HG03159 (cell line): ENCODE results near the gene C6orf58.

Source experiments
- ATAC-seq: cut with Tn5 transposase; IDR thresholded peaks from one replicate; pipeline ENCODE4 v1.9.1; 2021; ENCODE audit warnings: mild to moderate bottlenecking, moderate library complexity; ENCODE audit not compliant: unreplicated experiment

The C6orf58 gene

GRCh38 chr6:127576874-127577273 lies at the start of gene C6orf58:
Gene C6orf58, plus strand, starts transcription at chr6:127577174. Its CDS starts 12 bp downstream, at chr6:127577186.
- ATAC-seq = no peak

- ATAC-seq = no peak
These were observed 44.0 kb upstream of the C6orf58 start for GRCh38 chr6:127533011-127533410.

- no peak for ATAC-seq
These were observed 43.2 kb upstream of the C6orf58 start for GRCh38 chr6:127533736-127534135.

GRCh38 chr6:127538750-127539264 lies 38.2 kb upstream of the C6orf58 start:
- ATAC-seq = peak; percentile 16

- ATAC-seq = peak; percentile 63
These were observed 37.7 kb upstream of the C6orf58 start for GRCh38 chr6:127539272-127539671.

GRCh38 chr6:127547215-127547614 lies 29.8 kb upstream of the C6orf58 start:
- peak; percentile 70 for ATAC-seq

GRCh38 chr6:127547904-127548649 lies 28.9 kb upstream of the C6orf58 start:
- ATAC-seq = no peak

GRCh38 chr6:127550403-127550802 lies 26.6 kb upstream of the C6orf58 start:
- ATAC-seq = no peak

GRCh38 chr6:127554435-127555006 lies 22.5 kb upstream of the C6orf58 start:
- ATAC-seq = no peak

GRCh38 chr6:127561660-127562059 lies 15.3 kb upstream of the C6orf58 start:
- no peak for ATAC-seq

GRCh38 chr6:127564761-127565160 lies 12.2 kb upstream of the C6orf58 start:
- no peak for ATAC-seq

GRCh38 chr6:127566119-127566518 lies 10.9 kb upstream of the C6orf58 start:
- no peak for ATAC-seq

GRCh38 chr6:127566651-127567050 lies 10.3 kb upstream of the C6orf58 start:
- no peak for ATAC-seq

GRCh38 chr6:127567476-127567875 lies 9.5 kb upstream of the C6orf58 start:
- ATAC-seq = no peak

- peak; percentile 76 for ATAC-seq
These were observed 6.1 kb upstream of the C6orf58 start for GRCh38 chr6:127570739-127571389.

- no peak for ATAC-seq
These were observed 1.9 kb downstream of the C6orf58 start for GRCh38 chr6:127578900-127579299.

- no peak for ATAC-seq
These were observed 4.6 kb downstream of the C6orf58 start for GRCh38 chr6:127581576-127581975.

- no peak for ATAC-seq
These were observed 5.9 kb downstream of the C6orf58 start for GRCh38 chr6:127582777-127583462.

- no peak for ATAC-seq
These were observed 8.1 kb downstream of the C6orf58 start for GRCh38 chr6:127585123-127585522.

- ATAC-seq = no peak
These were observed 9.4 kb downstream of the C6orf58 start for GRCh38 chr6:127586372-127586771.

GRCh38 chr6:127587875-127588274 lies 10.9 kb downstream of the C6orf58 start:
- no peak for ATAC-seq
